Medulla oblongata (tissue), 1 donor: ENCODE measurements around the gene MYO5A.
"Not testable (repeated sequence)": the region's sequence is repeated elsewhere in the genome, so short reads cannot be mapped to it uniquely, and the experiment has no call there.

Experiments used
- DNase-seq: peaks from one replicate; pipeline ENCODE4 v3.0.0-alpha.2; 2015; ENCODE audit errors: extremely low spot score

Gene MYO5A

GRCh38 chr15:52540374-52541012 is 11.8 kb upstream of the MYO5A start:
- DNase-seq: no peak

GRCh38 chr15:52537459-52537858 is 8.8 kb upstream of the MYO5A start:
- DNase-seq: no peak

- no peak for DNase-seq
Observed at GRCh38 chr15:52532427-52532826, 3.7 kb upstream of the MYO5A start.

GRCh38 chr15:52529940-52530339 is 1.3 kb upstream of the MYO5A start:
- DNase-seq: no peak

- DNase-seq: peak; percentile 25
Observed at GRCh38 chr15:52529341-52529924, 753 bp upstream of the MYO5A start.

GRCh38 chr15:52527911-52528563 is 643 bp downstream of the MYO5A start:
- DNase-seq: peak; percentile 53

- DNase-seq: peak; percentile 38
Observed at GRCh38 chr15:52527196-52527910, 1.3 kb downstream of the MYO5A start.

- no peak for DNase-seq
Observed at GRCh38 chr15:52524223-52525136, 4.2 kb downstream of the MYO5A start.

GRCh38 chr15:52523647-52524046 is 5.0 kb downstream of the MYO5A start:
- DNase-seq: peak; percentile 46

- no peak for DNase-seq
Observed at GRCh38 chr15:52523192-52523591, 5.5 kb downstream of the MYO5A start.

- DNase-seq: no peak
Observed at GRCh38 chr15:52521682-52522081, 7.0 kb downstream of the MYO5A start.

GRCh38 chr15:52520421-52520820 is 8.3 kb downstream of the MYO5A start:
- no peak for DNase-seq

- DNase-seq: no peak
Observed at GRCh38 chr15:52518487-52519371, 10.0 kb downstream of the MYO5A start.

GRCh38 chr15:52517014-52517413 is 11.7 kb downstream of the MYO5A start:
- no peak for DNase-seq

- DNase-seq: no peak
Observed at GRCh38 chr15:52515343-52515742, 13.3 kb downstream of the MYO5A start.

- DNase-seq: no peak
Observed at GRCh38 chr15:52514482-52514881, 14.2 kb downstream of the MYO5A start.

GRCh38 chr15:52512869-52513268 is 15.8 kb downstream of the MYO5A start:
- DNase-seq: not testable (repeated sequence)

- no peak for DNase-seq
Observed at GRCh38 chr15:52511084-52511483, 17.6 kb downstream of the MYO5A start.

- peak; percentile 46 for DNase-seq
Observed at GRCh38 chr15:52509500-52510245, 19.0 kb downstream of the MYO5A start.

GRCh38 chr15:52506549-52506948 is 22.1 kb downstream of the MYO5A start:
- no peak for DNase-seq
